ENCODE results near the gene HECTD3. TPM values are rescaled to one million over a fixed set of nuclear protein-coding genes. Genes with fewer than 3 reads are reported as not detected.
"Not testable (repeated sequence)": the region's sequence is repeated elsewhere in the genome, so short reads cannot be mapped to it uniquely, and the experiment has no call there.

The HECTD3 gene
- total RNA-seq, 1 donor from 2014 or later = 19.1 TPM

GRCh38 chr1:45005761-45006160 is 5.4 kb downstream of the HECTD3 start:
- intact Hi-C loops (cut with micrococcal nuclease) = no loop called here
- no peak overlapping the region for H3K27ac ChIP-seq (replicated peaks)
- TF ChIP-seq CTCF (IDR thresholded peaks at IDR 0.05; ENCODE audit: borderline replicate concordance) = no peak

GRCh38 chr1:45004281-45004920 is 6.7 kb downstream of the HECTD3 start:
- Histone ChIP-seq H3K9me3 (replicated peaks) (no peaks in the 10 kb centered on the region), H3K4me3 (no peak overlapping the region), H3K36me3 (peaks cover 75% of the 10 kb centered on the region), H3K27ac (replicated peaks) (no peak overlapping the region), H3K27me3 (ENCODE audit: low read depth) (no peaks in the 10 kb centered on the region), H3K4me1 (peaks cover 13% of the 10 kb centered on the region)
- intact Hi-C loops (cut with micrococcal nuclease) = no loop called here
- DNase-seq = no peak
- TF ChIP-seq CTCF (IDR thresholded peaks at IDR 0.05; ENCODE audit: borderline replicate concordance) = no peak

More at GRCh38 chr1:45005761-45006160, 5.4 kb downstream of the HECTD3 start:
- H3K27me3 ChIP-seq (ENCODE audit: low read depth) = no peaks in the 10 kb centered on the region
- no peak overlapping the region for H3K4me3 ChIP-seq
- peaks cover 23% of the 10 kb centered on the region for H3K4me1 ChIP-seq
- H3K36me3 ChIP-seq = peaks cover 79% of the 10 kb centered on the region
- H3K9me3 ChIP-seq (replicated peaks) = no peaks in the 10 kb centered on the region
- no peak for DNase-seq

DNA sequence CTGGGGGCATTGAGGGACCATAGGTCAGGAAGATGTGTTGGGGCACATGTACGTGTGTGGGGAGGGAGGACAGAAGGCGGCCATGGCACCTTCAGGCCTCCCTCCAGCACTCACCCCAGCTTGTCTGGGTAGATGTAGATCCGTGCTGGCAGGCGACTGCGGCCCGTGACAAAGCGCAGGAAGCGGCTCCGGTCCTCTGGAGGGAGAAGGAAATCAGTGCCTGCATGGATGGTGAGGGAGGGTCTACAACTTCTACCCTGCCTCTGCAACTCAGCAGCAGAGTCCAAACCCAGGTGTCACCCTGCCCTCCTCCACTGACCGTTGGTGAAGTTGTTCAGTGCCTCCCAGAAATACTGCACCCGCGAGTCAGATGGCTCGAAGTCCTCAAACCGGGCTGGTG is 7.4 kb downstream of the HECTD3 start:
- H3K9me3 ChIP-seq (replicated peaks) = no peaks in the 10 kb centered on the region
- H3K4me3 ChIP-seq = no peak overlapping the region
- H3K27me3 ChIP-seq (ENCODE audit: low read depth) = no peaks in the 10 kb centered on the region
- H3K4me1 ChIP-seq = peaks cover 6% of the 10 kb centered on the region
- H3K36me3 ChIP-seq = peaks cover 69% of the 10 kb centered on the region
- no peak overlapping the region for H3K27ac ChIP-seq (replicated peaks)
- DNase-seq = no peak
- no peak for TF ChIP-seq CTCF (IDR thresholded peaks at IDR 0.05; ENCODE audit: borderline replicate concordance)
- intact Hi-C loops (cut with micrococcal nuclease) = no loop called here

- Histone ChIP-seq H3K4me3 (no peak overlapping the region), H3K36me3 (peaks cover 61% of the 10 kb centered on the region), H3K4me1 (peaks cover 5% of the 10 kb centered on the region), H3K27me3 (ENCODE audit: low read depth) (no peaks in the 10 kb centered on the region), H3K27ac (replicated peaks) (no peak overlapping the region), H3K9me3 (replicated peaks) (no peaks in the 10 kb centered on the region)
- TF ChIP-seq CTCF (IDR thresholded peaks at IDR 0.05; ENCODE audit: borderline replicate concordance) = no peak
- no peak for DNase-seq
- intact Hi-C loops (cut with micrococcal nuclease) = no loop called here
These were observed 8.2 kb downstream of the HECTD3 start for GRCh38 chr1:45002650-45003645.

DNA sequence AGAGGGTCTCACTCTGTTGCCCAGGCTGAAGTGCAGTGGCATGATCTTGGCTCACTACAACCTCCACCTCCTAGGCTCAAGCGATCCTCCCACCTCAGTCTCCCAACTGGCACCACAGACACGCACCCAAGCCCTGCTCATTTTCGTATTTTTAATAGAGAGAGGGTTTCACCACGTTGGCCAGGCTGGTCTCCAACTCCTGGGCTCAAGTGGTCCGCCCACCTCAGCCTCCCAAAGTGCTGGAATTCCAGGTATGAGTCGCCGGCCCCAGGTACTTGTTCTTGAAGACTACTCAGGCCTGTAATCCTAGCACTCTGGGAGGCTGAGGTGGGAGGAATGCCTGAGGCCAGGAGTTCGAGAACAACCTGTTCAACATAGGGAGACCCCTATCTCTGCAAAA is 9.5 kb downstream of the HECTD3 start:
- H3K27ac ChIP-seq (replicated peaks); H3K9me3 ChIP-seq (replicated peaks); intact Hi-C loops (cut with micrococcal nuclease); DNase-seq; H3K4me3 ChIP-seq; H3K4me1 ChIP-seq; H3K27me3 ChIP-seq (ENCODE audit: low read depth): not testable (repeated sequence)
- H3K36me3 ChIP-seq = peaks cover 47% of the 10 kb centered on the region

All from left ventricle myocardium inferior (tissue), 1 donor.